ENCODE data around the gene NPAP1. TPM values are rescaled to one million over a fixed set of nuclear protein-coding genes. Genes with fewer than 3 reads are reported as not detected.

NPAP1 gene
- polyA plus RNA-seq, 3 donors = not detected

- Histone ChIP-seq H3K27me3 (ENCODE audit: control insufficient read depth in 2 of 2, insufficient read depth in 2 of 2, low read length in 2 of 2) (no peaks in the 10 kb centered on the region), H3K4me1 (ENCODE audit: control insufficient read depth in 1 of 2, insufficient read depth in 2 of 2, low read length in 2 of 2) (no peaks in the 10 kb centered on the region), H3K36me3 (replicated peaks in 1 of 2; ENCODE audit: control insufficient read depth in 1 of 2, insufficient read depth in 2 of 2, low read length in 2 of 2) (no peaks in the 10 kb centered on the region), H3K4me3 (replicated peaks in 1 of 3; ENCODE audit: low read depth in 2 of 3, low read length in 3 of 3) (no peak overlapping the region), H3K4me2 (replicated peaks; ENCODE audit: extremely low read depth, low read length, poor library complexity, severe bottlenecking) (no peak overlapping the region), H3K27ac (ENCODE audit: low read depth in 1 of 2, low read length in 2 of 2) (no peak overlapping the region), H3K79me2 (ENCODE audit: insufficient read depth, low read length) (no peaks in the 10 kb centered on the region), H2AFZ (ENCODE audit: insufficient read depth, low read depth, low read length, poor library complexity, severe bottlenecking) (no peak overlapping the region), H4K20me1 (ENCODE audit: insufficient read depth, low read length) (no peaks in the 10 kb centered on the region), H3K9ac (ENCODE audit: insufficient read depth, low read length, poor library complexity, severe bottlenecking) (no peak overlapping the region), H3K9me3 (replicated peaks in 1 of 2; ENCODE audit: control insufficient read depth in 1 of 2, insufficient read depth in 1 of 2, low read length in 2 of 2) (peaks cover 14 to 30% of the 10 kb centered on the region in 2 donors)
- no peak overlapping the region for H3K27ac Mint-ChIP-seq
- H3K27me3 Mint-ChIP-seq (ENCODE audit: low read depth in 3 of 3) = no peaks in the 10 kb centered on the region
- no peak for TF ChIP-seq CTCF (IDR thresholded peaks at IDR 0.05)
- DNase-seq = no peak
- H3K4me3 Mint-ChIP-seq = no peak overlapping the region
- H3K9me3 Mint-ChIP-seq = peaks cover 12 to 32% (median 19%) of the 10 kb centered on the region in 7 donors
- 97% methylated on average over 3 of the region's 5 CpGs for WGBS (ENCODE audit: insufficient coverage)
- intact Hi-C loops (cut with micrococcal nuclease) = no loop called here
- no peaks in the 10 kb centered on the region for H3K36me3 Mint-ChIP-seq
- H3K4me1 Mint-ChIP-seq = no peaks in the 10 kb centered on the region
Observed at GRCh38 chr15:24718289-24719082, 42.9 kb downstream of the NPAP1 start.

GRCh38 chr15:24729760-24730159 lies 54.2 kb downstream of the NPAP1 start:
- H3K27me3 ChIP-seq (ENCODE audit: control insufficient read depth in 2 of 2, insufficient read depth in 2 of 2, low read length in 2 of 2) = no peaks in the 10 kb centered on the region
- H3K4me2 ChIP-seq (replicated peaks; ENCODE audit: extremely low read depth, low read length, poor library complexity, severe bottlenecking) = no peak overlapping the region
- H3K4me3 ChIP-seq (replicated peaks in 1 of 3; ENCODE audit: low read depth in 2 of 3, low read length in 3 of 3) = no peak overlapping the region
- H3K79me2 ChIP-seq (ENCODE audit: insufficient read depth, low read length) = no peaks in the 10 kb centered on the region
- no peak overlapping the region for H2AFZ ChIP-seq (ENCODE audit: insufficient read depth, low read depth, low read length, poor library complexity, severe bottlenecking)
- WGBS (ENCODE audit: insufficient coverage) = no CpG with 5 or more reads among the region's 2 CpGs
- Mint-ChIP-seq H3K27me3 (ENCODE audit: low read depth in 3 of 3) (no peaks in the 10 kb centered on the region), H3K36me3 (no peaks in the 10 kb centered on the region), H3K9me3 (peaks cover 6 to 30% (median 16%) of the 10 kb centered on the region in 7 donors), H3K4me1 (no peaks in the 10 kb centered on the region), H3K27ac (no peak overlapping the region), H3K4me3 (no peak overlapping the region)
- H4K20me1 ChIP-seq (ENCODE audit: insufficient read depth, low read length) = no peaks in the 10 kb centered on the region
- H3K9ac ChIP-seq (ENCODE audit: insufficient read depth, low read length, poor library complexity, severe bottlenecking) = no peak overlapping the region
- H3K9me3 ChIP-seq (replicated peaks in 1 of 2; ENCODE audit: control insufficient read depth in 1 of 2, insufficient read depth in 1 of 2, low read length in 2 of 2) = peaks cover 48 to 54% of the 10 kb centered on the region in 2 donors
- H3K27ac ChIP-seq (ENCODE audit: low read depth in 1 of 2, low read length in 2 of 2) = no peak overlapping the region
- no peak for TF ChIP-seq CTCF (IDR thresholded peaks at IDR 0.05)
- H3K36me3 ChIP-seq (replicated peaks in 1 of 2; ENCODE audit: control insufficient read depth in 1 of 2, insufficient read depth in 2 of 2, low read length in 2 of 2) = no peaks in the 10 kb centered on the region
- intact Hi-C loops (cut with micrococcal nuclease) = no loop called here
- DNase-seq = no peak
- no peaks in the 10 kb centered on the region for H3K4me1 ChIP-seq (ENCODE audit: control insufficient read depth in 1 of 2, insufficient read depth in 2 of 2, low read length in 2 of 2)
